ENCODE results near the gene SNCB.

Gene SNCB

GRCh38 chr5:176660860-176661641, 30.7 kb upstream of the SNCB start:
- DNase-seq, result peak; percentile 84

DNA sequence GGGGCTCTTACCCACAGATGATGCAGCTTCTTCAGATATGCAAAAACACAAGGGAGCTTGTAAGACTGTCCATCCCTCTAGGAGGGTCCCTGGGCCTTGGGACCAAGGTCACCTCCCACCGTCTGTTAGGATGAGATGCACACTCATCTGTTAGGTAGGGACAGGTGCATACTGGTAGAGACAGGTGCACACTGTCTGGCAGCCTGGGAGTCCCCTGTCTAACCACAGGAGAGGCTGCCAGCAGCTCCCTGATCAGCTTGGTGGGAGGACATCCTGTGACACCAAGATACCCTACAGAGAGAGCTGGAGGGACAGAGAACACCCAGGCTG, 30.2 kb upstream of the SNCB start:
- no peak for DNase-seq

- no peak for DNase-seq
These were observed 29.6 kb upstream of the SNCB start for GRCh38 chr5:176659860-176660461.

DNA sequence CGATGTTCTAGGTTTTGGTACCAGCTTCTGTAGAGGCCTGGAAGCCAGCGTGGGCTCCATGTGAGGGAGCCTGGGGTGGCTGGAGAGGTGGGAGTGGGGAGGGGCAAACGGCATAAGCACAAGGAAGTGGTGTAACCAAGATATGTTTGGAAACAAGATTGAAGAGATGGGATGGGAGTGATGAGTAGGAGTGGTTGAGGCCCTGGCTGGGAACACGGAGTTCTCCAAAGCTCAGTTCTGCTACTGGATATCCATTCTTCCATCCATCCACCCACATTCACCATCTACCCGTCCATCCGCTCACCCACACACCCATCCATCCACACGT, 29.1 kb upstream of the SNCB start:
- no peak for DNase-seq

GRCh38 chr5:176658817-176659511, 28.6 kb upstream of the SNCB start:
- peak; percentile 81 for DNase-seq

DNA sequence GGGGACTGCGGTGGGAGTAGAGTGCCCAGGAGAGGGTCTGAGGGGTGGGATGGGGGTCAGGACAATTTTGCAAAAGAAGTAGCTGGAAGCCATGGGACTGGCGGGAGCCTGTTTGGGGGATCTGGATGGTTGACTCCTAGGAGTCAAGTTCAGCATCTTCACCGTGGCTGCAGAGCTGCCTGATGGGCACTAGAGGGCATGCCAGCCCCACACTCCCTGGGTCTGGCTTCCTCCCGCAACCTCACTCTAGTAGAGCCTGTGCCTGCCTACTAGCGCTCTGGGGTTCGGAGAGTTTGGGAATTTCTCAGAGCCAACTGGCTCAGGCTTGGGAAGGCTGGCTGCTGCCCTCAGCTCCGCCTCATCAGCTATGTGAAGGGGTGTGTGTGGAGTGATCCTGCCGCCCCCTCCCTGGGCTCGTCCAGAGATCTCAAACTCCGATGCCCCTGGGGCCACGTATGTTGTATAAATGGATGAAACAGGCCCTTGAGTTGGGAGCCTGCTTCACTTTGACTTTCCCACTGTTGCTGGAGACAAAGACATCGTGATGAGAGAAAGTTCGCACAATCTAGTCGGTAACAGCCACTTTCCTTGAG, 27.8 kb upstream of the SNCB start:
- peak; percentile 79 for DNase-seq

DNA sequence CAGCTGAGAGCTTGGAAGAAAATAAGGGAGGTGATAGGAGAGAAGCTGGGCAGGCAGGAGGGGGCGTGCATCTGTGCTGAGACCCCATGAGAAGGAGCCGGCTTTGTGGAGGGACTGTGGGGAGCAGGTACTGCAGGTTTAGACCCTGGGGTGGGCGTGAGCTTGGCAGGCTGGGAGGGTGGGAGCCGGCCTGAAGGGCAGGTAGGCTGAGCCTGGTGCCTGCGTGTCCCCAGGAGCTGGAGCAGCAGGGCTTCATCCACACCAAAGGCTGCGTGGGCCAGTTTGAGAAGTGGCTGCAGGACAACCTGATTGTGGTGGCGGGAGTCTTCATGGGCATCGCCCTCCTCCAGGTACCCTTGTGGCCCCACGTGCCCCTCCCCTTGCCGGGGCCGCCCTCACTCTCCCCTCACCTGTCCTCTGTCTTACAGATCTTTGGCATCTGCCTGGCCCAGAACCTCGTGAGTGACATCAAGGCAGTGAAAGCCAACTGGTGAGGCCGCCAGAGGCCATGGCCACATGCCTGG, 26.2 kb upstream of the SNCB start:
- DNase-seq, result no peak

- no peak for DNase-seq
These were observed 24.5 kb upstream of the SNCB start for GRCh38 chr5:176654856-176655255.

- no peak for DNase-seq
These were observed 23.4 kb upstream of the SNCB start for GRCh38 chr5:176653401-176654385.

- no peak for DNase-seq
These were observed 21.8 kb upstream of the SNCB start for GRCh38 chr5:176652136-176652535.

- DNase-seq, result no peak
These were observed 21.2 kb upstream of the SNCB start for GRCh38 chr5:176651472-176651980.

- no peak for DNase-seq
These were observed 20.1 kb upstream of the SNCB start for GRCh38 chr5:176650354-176650884.

DNA sequence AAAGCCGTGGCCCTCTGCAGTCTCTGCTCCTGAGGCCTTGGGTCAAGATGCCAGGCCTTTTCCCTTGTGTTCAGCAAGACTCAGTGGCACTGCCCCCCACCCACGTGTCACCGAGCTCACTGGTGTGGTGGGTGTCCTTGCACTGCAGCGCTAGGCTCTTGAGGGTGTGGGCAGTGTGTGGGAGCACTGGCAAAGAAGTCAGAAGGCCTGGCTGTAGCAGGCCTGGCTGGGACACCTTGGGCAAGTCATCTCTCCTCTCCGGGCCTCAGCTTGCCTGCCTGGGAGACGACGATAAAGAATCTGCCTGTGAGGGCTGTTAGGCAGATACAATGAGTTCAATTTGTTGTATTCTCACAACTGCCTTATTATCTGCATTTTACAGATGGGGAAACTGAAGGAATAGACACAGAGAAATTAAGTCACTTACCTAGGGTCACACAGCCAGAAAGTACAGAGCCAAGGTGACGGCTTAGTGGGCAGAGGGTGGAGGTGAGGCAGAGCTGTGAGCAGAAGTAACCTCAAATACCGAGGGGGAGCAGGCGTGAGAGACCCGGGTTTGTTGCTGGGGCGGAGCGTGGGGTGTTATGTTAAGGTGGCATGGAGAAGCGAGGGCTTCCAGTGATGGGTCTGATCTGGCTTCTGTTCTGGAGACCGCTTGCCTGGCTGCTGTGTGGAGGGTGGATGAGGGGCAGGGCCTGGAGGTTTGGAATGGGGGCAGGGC, 18.3 kb upstream of the SNCB start:
- no peak for DNase-seq

GRCh38 chr5:176647843-176648473, 17.6 kb upstream of the SNCB start:
- DNase-seq, result no peak

DNA sequence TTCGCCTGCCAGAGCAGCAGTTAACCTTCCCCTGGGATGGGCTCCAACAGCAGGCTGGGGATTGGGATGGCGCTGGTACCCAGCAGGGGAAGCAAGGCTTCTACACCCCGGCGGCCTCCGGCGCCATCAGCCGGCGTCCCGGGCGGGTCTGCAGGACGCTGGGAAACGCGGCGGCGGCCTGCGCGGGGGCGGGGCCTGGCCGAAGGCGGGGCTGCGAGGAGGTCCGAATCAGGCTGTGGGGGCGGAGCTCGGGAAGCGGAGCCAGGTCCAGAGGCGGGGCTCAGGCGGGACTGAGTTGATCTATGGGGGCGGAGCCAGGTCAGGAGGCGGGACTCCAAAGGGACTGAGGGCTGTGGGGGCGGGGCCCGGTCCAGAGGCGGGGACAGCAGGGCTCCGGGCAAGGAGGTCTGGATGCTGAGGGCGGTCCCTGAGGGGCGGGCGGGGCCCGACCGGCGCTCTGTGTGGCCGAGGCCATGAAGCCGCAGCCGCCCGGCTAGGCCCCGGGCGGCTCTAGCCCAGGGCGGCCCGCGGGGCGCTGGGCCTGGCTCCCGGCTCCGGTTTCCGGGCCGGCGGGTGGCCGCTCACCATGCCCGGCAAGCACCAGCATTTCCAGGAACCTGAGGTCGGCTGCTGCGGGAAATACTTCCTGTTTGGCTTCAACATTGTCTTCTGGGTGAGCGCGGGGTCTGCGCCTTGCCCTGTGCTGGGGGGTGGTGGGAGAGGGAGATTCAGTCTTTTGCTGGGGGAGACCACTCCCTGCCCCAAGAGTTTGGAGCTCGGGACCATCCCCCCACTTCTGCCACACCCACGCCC, 16.9 kb upstream of the SNCB start, which contains the start of gene TSPAN17:
TSS of gene TSPAN17 (plus strand) at position 455 of the 813 bp plus-strand sequence. CDS start at position 587, 132 bp downstream.
- peak; percentile 100 for DNase-seq

- DNase-seq, result no peak
These were observed 16.3 kb upstream of the SNCB start for GRCh38 chr5:176646707-176647029.

GRCh38 chr5:176646049-176646706, 15.8 kb upstream of the SNCB start:
- DNase-seq, result no peak

GRCh38 chr5:176644878-176645670, 14.7 kb upstream of the SNCB start:
- DNase-seq, result no peak
